Progenitor cell of endocrine pancreas (in vitro differentiated cells): ENCODE results near the gene DSP. TPM values are rescaled to one million over a fixed set of nuclear protein-coding genes. Genes with fewer than 3 reads are reported as not detected.

ENCODE experiments used
- DNase-seq: peaks from one replicate; pipeline ENCODE4 v3.0.0; 2021; ENCODE audit warnings: low spot score; ENCODE audit not compliant: unreplicated experiment
- H3K27ac Mint-ChIP-seq: 2 replicates; pipeline ENCODE4 v1.8.0; 2021; ENCODE audit warnings: mild to moderate bottlenecking, moderate library complexity, mixed read lengths
- H3K27me3 Mint-ChIP-seq: 2 replicates; pipeline ENCODE4 v1.8.0; 2021; ENCODE audit warnings: mixed read lengths
- H3K36me3 Mint-ChIP-seq: 2 replicates; pipeline ENCODE4 v1.8.0; 2022; ENCODE audit warnings: mixed read lengths; ENCODE audit not compliant: insufficient read depth
- H3K4me1 Mint-ChIP-seq: 2 replicates; pipeline ENCODE4 v1.8.0; 2021; ENCODE audit warnings: low read depth, mixed read lengths
- H3K4me3 Mint-ChIP-seq: 2 replicates; pipeline ENCODE4 v1.8.0; 2021; ENCODE audit warnings: low read depth, mild to moderate bottlenecking, moderate library complexity, mixed read lengths
- H3K9me3 Mint-ChIP-seq: 2 replicates; pipeline ENCODE4 v1.8.0; 2021; ENCODE audit warnings: low read depth, mixed read lengths
- total RNA-seq: library from RNA; stranded (reverse); gene quantifications from 2 replicates; pipeline ENCODE4 v1.2.1, GENCODE V29; 2021
- TF ChIP-seq, protein P1 (sequence below): fragments of 200-600 bp; sonication (generic); IDR thresholded peaks from one replicate; pipeline ENCODE4 v1.5.0; 2021; ENCODE audit warnings: antibody characterized with exemption, mild to moderate bottlenecking; ENCODE audit not compliant: unreplicated experiment

DSP gene
- total RNA-seq, 1 donor from 2014 or later = 365 TPM

DNA sequence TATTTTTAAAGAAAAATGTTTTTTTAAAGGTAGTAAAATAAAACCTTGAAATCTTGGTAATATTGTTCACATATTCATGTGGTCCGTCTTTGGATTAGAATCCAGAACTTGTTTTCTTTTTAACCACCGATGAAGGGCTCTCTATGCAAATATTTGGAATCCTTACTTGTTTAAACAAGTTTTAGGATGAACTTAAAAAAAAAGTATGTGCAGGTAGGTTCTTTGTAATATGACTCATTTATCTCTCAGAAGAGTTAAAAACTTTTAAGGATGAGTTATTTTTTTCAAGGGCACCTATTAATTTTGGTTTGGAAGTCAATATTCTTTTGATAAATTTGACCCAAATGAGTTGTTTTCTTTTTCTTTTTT, 8.9 kb downstream of the DSP start:
- Mint-ChIP-seq H3K27ac (no peak overlapping the region), H3K27me3 (no peaks in the 10 kb centered on the region), H3K4me1 (peaks cover 59% of the 10 kb centered on the region), H3K9me3 (no peaks in the 10 kb centered on the region), H3K36me3 (peaks cover 17% of the 10 kb centered on the region), H3K4me3 (no peak overlapping the region)
- DNase-seq = no peak
- TF ChIP-seq, protein P1, sequence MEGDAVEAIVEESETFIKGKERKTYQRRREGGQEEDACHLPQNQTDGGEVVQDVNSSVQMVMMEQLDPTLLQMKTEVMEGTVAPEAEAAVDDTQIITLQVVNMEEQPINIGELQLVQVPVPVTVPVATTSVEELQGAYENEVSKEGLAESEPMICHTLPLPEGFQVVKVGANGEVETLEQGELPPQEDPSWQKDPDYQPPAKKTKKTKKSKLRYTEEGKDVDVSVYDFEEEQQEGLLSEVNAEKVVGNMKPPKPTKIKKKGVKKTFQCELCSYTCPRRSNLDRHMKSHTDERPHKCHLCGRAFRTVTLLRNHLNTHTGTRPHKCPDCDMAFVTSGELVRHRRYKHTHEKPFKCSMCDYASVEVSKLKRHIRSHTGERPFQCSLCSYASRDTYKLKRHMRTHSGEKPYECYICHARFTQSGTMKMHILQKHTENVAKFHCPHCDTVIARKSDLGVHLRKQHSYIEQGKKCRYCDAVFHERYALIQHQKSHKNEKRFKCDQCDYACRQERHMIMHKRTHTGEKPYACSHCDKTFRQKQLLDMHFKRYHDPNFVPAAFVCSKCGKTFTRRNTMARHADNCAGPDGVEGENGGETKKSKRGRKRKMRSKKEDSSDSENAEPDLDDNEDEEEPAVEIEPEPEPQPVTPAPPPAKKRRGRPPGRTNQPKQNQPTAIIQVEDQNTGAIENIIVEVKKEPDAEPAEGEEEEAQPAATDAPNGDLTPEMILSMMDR = no peak

DNA sequence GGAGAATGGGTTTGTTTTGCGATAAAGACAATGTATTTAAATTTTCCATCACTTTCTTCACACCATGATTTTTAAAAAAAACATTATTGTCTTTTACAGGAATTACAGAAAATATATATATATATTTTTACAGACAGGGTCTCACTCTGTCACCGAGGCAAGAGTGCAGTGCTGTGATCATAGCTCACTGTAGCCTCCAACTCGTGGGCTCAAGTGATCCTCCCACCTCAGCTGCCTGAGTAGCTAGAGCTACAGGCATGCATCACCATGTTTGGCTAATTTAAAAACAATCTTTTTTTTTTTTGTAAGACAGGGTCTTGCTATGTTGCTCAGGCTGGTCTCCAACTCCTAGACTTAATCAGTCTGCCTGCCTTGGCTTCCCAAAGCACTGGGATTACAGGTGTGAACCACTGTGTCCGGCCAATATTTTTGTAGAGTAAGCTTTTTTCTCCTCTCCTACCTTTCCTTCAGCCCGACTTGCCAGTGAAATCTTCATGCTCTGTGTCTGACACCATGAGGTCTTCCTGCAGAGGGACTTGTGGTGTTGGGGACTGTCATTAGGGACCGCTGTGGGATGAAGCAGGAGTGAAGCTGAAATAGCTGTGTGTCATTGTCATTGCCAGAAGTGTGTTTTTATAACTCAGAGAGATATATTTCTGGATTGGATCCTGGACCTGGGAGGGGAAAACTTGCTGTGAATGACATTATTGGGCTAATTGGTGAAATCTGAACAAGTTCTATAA, 13.2 kb downstream of the DSP start:
- H3K27me3 Mint-ChIP-seq = no peaks in the 10 kb centered on the region
- H3K4me3 Mint-ChIP-seq = no peak overlapping the region
- TF ChIP-seq, protein P1 = no peak
- no peak for DNase-seq
- peaks cover 31% of the 10 kb centered on the region for H3K36me3 Mint-ChIP-seq
- no peaks in the 10 kb centered on the region for H3K9me3 Mint-ChIP-seq
- H3K4me1 Mint-ChIP-seq = peaks cover 43% of the 10 kb centered on the region
- H3K27ac Mint-ChIP-seq = peak overlapping the region; percentile 88

DNA sequence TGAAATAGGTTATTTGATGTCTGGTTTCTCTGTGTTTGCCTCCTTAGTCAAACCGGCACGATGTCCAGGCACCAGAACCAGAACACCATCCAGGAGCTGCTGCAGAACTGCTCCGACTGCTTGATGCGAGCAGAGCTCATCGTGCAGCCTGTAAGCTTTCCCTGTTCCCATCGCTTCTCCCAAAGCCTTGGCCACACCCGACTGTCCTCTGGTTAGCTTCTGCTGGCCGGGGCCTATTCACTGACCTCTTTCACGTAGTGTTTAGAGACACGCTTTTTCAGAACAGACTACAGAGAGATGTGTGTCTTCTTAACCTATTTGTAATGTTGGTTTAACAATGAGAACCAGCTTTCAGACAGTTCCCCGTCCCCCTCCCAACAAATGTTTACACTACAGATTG, 14.2 kb downstream of the DSP start:
- DNase-seq = no peak
- Mint-ChIP-seq H3K4me1 (peaks cover 45% of the 10 kb centered on the region), H3K36me3 (peaks cover 39% of the 10 kb centered on the region), H3K4me3 (no peak overlapping the region), H3K9me3 (no peaks in the 10 kb centered on the region), H3K27ac (peak overlapping the region; percentile 62), H3K27me3 (no peaks in the 10 kb centered on the region)
- TF ChIP-seq, protein P1 = no peak

DNA sequence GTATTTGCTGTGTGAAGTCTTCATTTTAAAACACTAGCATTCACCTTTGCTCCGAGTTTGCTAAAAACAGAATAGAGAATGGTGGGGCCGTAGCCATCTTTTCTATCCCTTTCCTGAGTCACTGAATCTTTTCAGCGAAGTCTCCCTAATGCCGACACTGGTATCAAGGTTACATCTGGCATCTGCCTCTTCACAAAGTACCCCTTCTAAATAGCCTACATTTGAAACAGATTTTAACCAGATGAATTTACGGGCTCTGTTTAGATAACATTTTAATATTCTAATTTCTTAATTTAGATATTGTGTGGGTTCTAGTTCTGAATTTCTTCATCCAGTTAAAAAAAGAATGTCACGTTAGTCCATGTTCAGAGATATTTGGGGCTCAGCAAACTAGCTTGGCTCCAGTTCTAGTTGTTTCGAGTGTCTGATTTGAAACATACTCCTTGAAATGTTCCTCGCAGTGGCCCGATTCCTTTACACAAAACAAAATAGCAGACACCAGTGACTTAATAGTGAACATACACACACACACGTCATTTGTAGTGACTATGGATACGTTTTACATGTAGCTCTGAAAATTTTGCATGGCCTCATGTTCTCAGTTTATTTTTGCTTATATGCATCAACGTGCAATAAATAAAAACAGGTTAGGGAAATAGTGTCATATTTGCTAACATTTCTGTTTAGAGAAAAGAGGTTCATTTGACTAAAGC, 15.1 kb downstream of the DSP start:
- peaks cover 44% of the 10 kb centered on the region for H3K36me3 Mint-ChIP-seq
- H3K9me3 Mint-ChIP-seq = no peaks in the 10 kb centered on the region
- no peak overlapping the region for H3K4me3 Mint-ChIP-seq
- peaks cover 49% of the 10 kb centered on the region for H3K4me1 Mint-ChIP-seq
- TF ChIP-seq, protein P1 = no peak
- H3K27me3 Mint-ChIP-seq = no peaks in the 10 kb centered on the region
- H3K27ac Mint-ChIP-seq = peak overlapping the region; percentile 73
- DNase-seq = no peak

DNA sequence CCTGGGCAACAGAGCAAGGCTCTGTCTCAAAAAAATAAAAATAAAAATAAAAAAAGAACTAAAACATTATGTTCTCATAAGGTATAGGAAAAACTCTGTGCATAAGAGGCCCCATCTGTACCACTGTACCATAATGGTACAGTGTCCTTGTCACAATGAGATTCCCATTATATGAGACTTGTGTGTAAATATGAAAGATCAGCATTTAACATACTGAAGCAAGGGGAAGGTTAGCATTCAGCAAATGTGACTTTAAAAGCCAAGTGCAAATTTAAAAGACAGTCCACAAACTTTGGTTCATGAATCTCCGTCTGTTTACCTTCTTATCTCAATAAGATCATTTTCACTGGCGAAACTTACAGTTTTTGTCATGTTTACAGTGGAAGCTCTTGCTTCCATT, 16.2 kb downstream of the DSP start:
- no peak for DNase-seq
- Mint-ChIP-seq H3K27ac (peak overlapping the region; percentile 47), H3K4me3 (no peak overlapping the region), H3K4me1 (peaks cover 53% of the 10 kb centered on the region), H3K36me3 (peaks cover 45% of the 10 kb centered on the region), H3K27me3 (no peaks in the 10 kb centered on the region), H3K9me3 (no peaks in the 10 kb centered on the region)
- TF ChIP-seq, protein P1 = no peak
